GM12872 (cell line): Measurements from ENCODE around the gene KLHL8.

Experiments used
- CTCF ChIP-seq: IDR thresholded peaks from 3 replicates; pipeline ENCODE4 v1.5.1; 2011; ENCODE audit warnings: low read depth, mild to moderate bottlenecking, low read length, moderate library complexity; ENCODE audit not compliant: insufficient read depth

Gene KLHL8

GRCh38 chr4:87174672-87175071 is 45.7 kb downstream of the KLHL8 start:
- no peak for TF ChIP-seq CTCF

GRCh38 chr4:87171944-87172343 is 48.5 kb downstream of the KLHL8 start:
- TF ChIP-seq CTCF = no peak

GRCh38 chr4:87166296-87166854 is 54.0 kb downstream of the KLHL8 start:
- TF ChIP-seq CTCF = no peak

- TF ChIP-seq CTCF = no peak
Measured at GRCh38 chr4:87165892-87166291, 54.5 kb downstream of the KLHL8 start.

GRCh38 chr4:87153078-87153870 is 67.1 kb downstream of the KLHL8 start:
- TF ChIP-seq CTCF = no peak

GRCh38 chr4:87152310-87153041 is 67.9 kb downstream of the KLHL8 start:
- TF ChIP-seq CTCF = no peak

- no peak for TF ChIP-seq CTCF
Measured at GRCh38 chr4:87151730-87152129, 68.7 kb downstream of the KLHL8 start.
